Astrocyte (in vitro differentiated cells and primary cell): ENCODE data around the gene LRRK2. TPM values are rescaled to one million over a fixed set of nuclear protein-coding genes. Genes with fewer than 3 reads are reported as not detected.
"Not testable (repeated sequence)": the region's sequence is repeated elsewhere in the genome, so short reads cannot be mapped to it uniquely, and the experiment has no call there.

Experiments
- DNase-seq: peaks from one replicate; pipeline ENCODE4 v3.0.0-alpha.2; 2010; ENCODE audit warnings: low read depth
- FAIRE-seq: peaks from 2 replicates; lab custom pipeline; 2011; peaks lifted over from hg19 to GRCh38; lab: Jason Lieb, UNC
- H2AFZ ChIP-seq: 2 replicates; pipeline ENCODE4 v1.6.0; 2012; ENCODE audit warnings: low read depth, low read length, inconsistent platforms
- H3K27ac ChIP-seq: 2 replicates; pipeline ENCODE4 v1.5.1; 2011; ENCODE audit warnings: low read depth, low read length, inconsistent platforms
- H3K27me3 ChIP-seq: 2 replicates; pipeline ENCODE4 v1.6.0; 2011; ENCODE audit warnings: low read length, inconsistent platforms; ENCODE audit not compliant: insufficient read depth
- H3K36me3 ChIP-seq: 2 replicates; pipeline ENCODE4 v1.5.1; 2011; ENCODE audit warnings: low read length, inconsistent platforms; ENCODE audit not compliant: insufficient read depth
- H3K4me1 ChIP-seq: 2 replicates; pipeline ENCODE4 v1.5.1; 2011; ENCODE audit warnings: low read length, inconsistent platforms; ENCODE audit not compliant: insufficient read depth
- H3K4me2 ChIP-seq: 2 replicates; pipeline ENCODE4 v1.6.0; 2012; ENCODE audit warnings: low read length, inconsistent platforms
- H3K4me3 ChIP-seq: 2 replicates; pipeline ENCODE4 v1.5.1; 2011; ENCODE audit warnings: low read depth, mild to moderate bottlenecking, low read length, inconsistent platforms; ENCODE audit not compliant: insufficient read depth
- H3K79me2 ChIP-seq: 2 replicates; pipeline ENCODE4 v1.6.0; 2012; ENCODE audit warnings: mild to moderate bottlenecking, low read length, inconsistent platforms; ENCODE audit not compliant: insufficient read depth
- H3K9ac ChIP-seq: 2 replicates; pipeline ENCODE4 v1.6.0; 2012; ENCODE audit warnings: mild to moderate bottlenecking, low read length, inconsistent platforms
- H3K9me3 ChIP-seq: 2 replicates; pipeline ENCODE4 v1.5.1; 2012; ENCODE audit warnings: low read depth, mild to moderate bottlenecking, low read length, inconsistent platforms; ENCODE audit not compliant: insufficient read depth
- H4K20me1 ChIP-seq: 2 replicates; pipeline ENCODE4 v1.6.0; 2012; ENCODE audit warnings: low read length, inconsistent platforms; ENCODE audit not compliant: insufficient read depth
- H3K27ac Mint-ChIP-seq: one replicate; pipeline ENCODE4 v1.8.0; 2021; ENCODE audit warnings: mild to moderate bottlenecking, mixed read lengths; ENCODE audit not compliant: unreplicated experiment
- H3K27me3 Mint-ChIP-seq: one replicate; pipeline ENCODE4 v1.8.0; 2021; ENCODE audit warnings: low read depth, mixed read lengths; ENCODE audit not compliant: unreplicated experiment
- H3K36me3 Mint-ChIP-seq: one replicate; pipeline ENCODE4 v1.8.0; 2021; ENCODE audit warnings: low read depth, mixed read lengths; ENCODE audit not compliant: unreplicated experiment
- H3K4me1 Mint-ChIP-seq: one replicate; pipeline ENCODE4 v1.8.0; 2021; ENCODE audit warnings: low read depth, mixed read lengths; ENCODE audit not compliant: unreplicated experiment
- H3K4me3 Mint-ChIP-seq: one replicate; pipeline ENCODE4 v1.8.0; 2021; ENCODE audit warnings: mild to moderate bottlenecking, moderate library complexity, mixed read lengths; ENCODE audit not compliant: unreplicated experiment
- H3K9me3 Mint-ChIP-seq: one replicate; pipeline ENCODE4 v1.8.0; 2021; ENCODE audit warnings: mild to moderate bottlenecking, mixed read lengths; ENCODE audit not compliant: unreplicated experiment
- EZH2 ChIP-seq: IDR thresholded peaks from 2 replicates; pipeline ENCODE4 v1.6.1; 2012; ENCODE audit warnings: mild to moderate bottlenecking, low read length, inconsistent platforms; ENCODE audit not compliant: insufficient read depth
- total RNA-seq: library from RNA; stranded (reverse); gene quantifications from 2 replicates; pipeline ENCODE4 v1.2.1, GENCODE V29; 2021
- TF ChIP-seq, protein P1 (sequence below): IDR thresholded peaks from 2 replicates; pipeline ENCODE4 v1.5.1; 2011; ENCODE audit warnings: low read depth, mild to moderate bottlenecking, inconsistent platforms, low read length, moderate library complexity; ENCODE audit not compliant: insufficient read depth

The LRRK2 gene
- total RNA-seq, 1 donor from 2014 or later, result 0.02 TPM

DNA sequence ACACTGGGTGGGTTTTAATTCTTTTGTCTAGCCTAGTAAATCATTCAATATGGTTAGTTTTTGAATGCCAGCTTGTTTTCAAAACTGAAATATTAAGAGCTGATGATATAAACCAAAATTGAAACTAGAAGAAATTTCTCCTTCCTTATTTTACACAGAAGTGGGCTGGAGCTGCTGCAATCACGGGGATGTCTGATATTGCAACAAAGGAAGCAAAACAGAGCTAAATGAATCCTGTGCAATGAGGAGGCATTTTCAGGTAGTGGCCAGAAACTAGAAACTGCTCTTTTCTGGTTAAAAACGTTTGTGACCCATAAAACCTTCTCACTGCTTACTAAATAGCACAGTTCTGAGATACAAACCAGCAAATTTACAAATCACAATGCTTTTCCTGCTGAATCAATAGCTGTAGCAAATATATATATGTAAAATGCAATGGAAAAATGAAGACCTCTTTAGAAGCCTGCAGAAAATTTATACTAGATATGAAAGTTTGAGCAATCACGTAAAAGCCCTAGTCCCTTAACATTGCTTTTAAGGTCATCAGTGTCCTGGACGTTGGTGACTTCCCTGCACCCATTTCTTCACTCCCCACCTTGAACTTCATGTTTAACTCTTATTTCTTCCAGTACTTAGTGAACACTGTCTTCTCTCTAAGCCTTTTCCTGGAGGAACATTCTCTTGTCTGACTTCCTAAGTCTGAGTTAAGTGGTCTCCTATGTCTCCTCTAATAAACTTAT lies 15.9 kb upstream of the LRRK2 start:
- Histone ChIP-seq H3K4me2 (no peak overlapping the region), H3K27me3 (no peaks in the 10 kb centered on the region), H3K27ac (no peak overlapping the region), H2AFZ (no peak overlapping the region), H3K79me2 (no peaks in the 10 kb centered on the region), H3K4me3 (no peak overlapping the region), H3K36me3 (no peaks in the 10 kb centered on the region), H4K20me1 (no peaks in the 10 kb centered on the region), H3K9me3 (no peaks in the 10 kb centered on the region), H3K4me1 (no peaks in the 10 kb centered on the region), H3K9ac (no peak overlapping the region)
- Mint-ChIP-seq H3K27ac (no peak overlapping the region), H3K4me1 (no peaks in the 10 kb centered on the region), H3K9me3 (peaks cover 2% of the 10 kb centered on the region), H3K4me3 (no peak overlapping the region), H3K27me3 (no peaks in the 10 kb centered on the region), H3K36me3 (no peaks in the 10 kb centered on the region)
- no peak for FAIRE-seq
- DNase-seq, result no peak
- TF ChIP-seq, protein P1, sequence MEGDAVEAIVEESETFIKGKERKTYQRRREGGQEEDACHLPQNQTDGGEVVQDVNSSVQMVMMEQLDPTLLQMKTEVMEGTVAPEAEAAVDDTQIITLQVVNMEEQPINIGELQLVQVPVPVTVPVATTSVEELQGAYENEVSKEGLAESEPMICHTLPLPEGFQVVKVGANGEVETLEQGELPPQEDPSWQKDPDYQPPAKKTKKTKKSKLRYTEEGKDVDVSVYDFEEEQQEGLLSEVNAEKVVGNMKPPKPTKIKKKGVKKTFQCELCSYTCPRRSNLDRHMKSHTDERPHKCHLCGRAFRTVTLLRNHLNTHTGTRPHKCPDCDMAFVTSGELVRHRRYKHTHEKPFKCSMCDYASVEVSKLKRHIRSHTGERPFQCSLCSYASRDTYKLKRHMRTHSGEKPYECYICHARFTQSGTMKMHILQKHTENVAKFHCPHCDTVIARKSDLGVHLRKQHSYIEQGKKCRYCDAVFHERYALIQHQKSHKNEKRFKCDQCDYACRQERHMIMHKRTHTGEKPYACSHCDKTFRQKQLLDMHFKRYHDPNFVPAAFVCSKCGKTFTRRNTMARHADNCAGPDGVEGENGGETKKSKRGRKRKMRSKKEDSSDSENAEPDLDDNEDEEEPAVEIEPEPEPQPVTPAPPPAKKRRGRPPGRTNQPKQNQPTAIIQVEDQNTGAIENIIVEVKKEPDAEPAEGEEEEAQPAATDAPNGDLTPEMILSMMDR, result no peak
- no peak for TF ChIP-seq EZH2

DNA sequence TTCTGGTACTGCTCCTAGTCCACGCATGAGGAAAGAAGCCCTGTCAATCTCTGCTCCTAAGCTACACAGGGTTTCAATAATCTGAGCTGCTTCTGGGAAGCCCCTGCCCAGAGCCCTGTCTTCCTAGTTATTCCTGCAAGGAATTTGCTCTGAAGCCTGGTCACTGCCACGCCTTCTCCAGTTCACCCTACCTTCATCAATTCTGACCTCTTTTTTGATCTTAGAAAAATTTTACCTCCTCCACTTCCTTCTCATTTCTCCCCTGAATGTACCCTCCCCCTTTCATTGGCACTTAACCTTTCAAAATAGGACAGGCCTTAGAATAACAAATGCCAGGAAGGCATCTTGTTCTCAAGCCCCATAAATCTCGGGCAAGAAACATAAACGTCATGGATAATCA lies 14.9 kb upstream of the LRRK2 start:
- Histone ChIP-seq H3K4me3 (no peak overlapping the region), H3K9ac (no peak overlapping the region), H3K27ac (no peak overlapping the region), H3K9me3 (no peaks in the 10 kb centered on the region), H3K79me2 (no peaks in the 10 kb centered on the region), H3K4me2 (no peak overlapping the region), H3K4me1 (no peaks in the 10 kb centered on the region), H3K27me3 (no peaks in the 10 kb centered on the region), H4K20me1 (no peaks in the 10 kb centered on the region), H3K36me3 (no peaks in the 10 kb centered on the region), H2AFZ (no peak overlapping the region)
- TF ChIP-seq EZH2, result no peak
- TF ChIP-seq, protein P1, result no peak
- Mint-ChIP-seq H3K4me1 (no peaks in the 10 kb centered on the region), H3K27ac (no peak overlapping the region), H3K4me3 (no peak overlapping the region), H3K27me3 (no peaks in the 10 kb centered on the region), H3K36me3 (no peaks in the 10 kb centered on the region), H3K9me3 (peaks cover 2% of the 10 kb centered on the region)
- DNase-seq (no peak), FAIRE-seq (no peak)

GRCh38 chr12:40211186-40211585 lies 13.6 kb upstream of the LRRK2 start:
- H3K4me3 ChIP-seq, H3K4me2 ChIP-seq, H3K9me3 ChIP-seq, H3K27me3 ChIP-seq, H3K9ac ChIP-seq, H3K4me1 ChIP-seq, DNase-seq, FAIRE-seq, H3K27me3 Mint-ChIP-seq, H3K36me3 Mint-ChIP-seq, H3K4me3 Mint-ChIP-seq, H3K4me1 Mint-ChIP-seq, H3K27ac Mint-ChIP-seq, H3K36me3 ChIP-seq, H3K9me3 Mint-ChIP-seq, H3K79me2 ChIP-seq, H4K20me1 ChIP-seq, H3K27ac ChIP-seq, H2AFZ ChIP-seq: not testable (repeated sequence)
